ENCODE data around the gene OR2T10. TPM values are rescaled to one million over a fixed set of nuclear protein-coding genes. Genes with fewer than 3 reads are reported as not detected.
"Not testable (repeated sequence)": the region's sequence is repeated elsewhere in the genome, so short reads cannot be mapped to it uniquely, and the experiment has no call there.

The OR2T10 gene
- not detected in 2 replicates for total RNA-seq (2014; rRNA removed; shearing (Covaris generic))
- polyA plus RNA-seq (2016; fragmentation: Nextera tagmentation; extraction: Ambion mirVana), result not detected in 2 replicates

GRCh38 chr1:248597589-248597988 is at the start of gene OR2T10:
OR2T10 (minus strand) TSS chr1:248597700; CDS start chr1:248593768, 3,932 bp downstream.
- H3K4me3 ChIP-seq, result no peak within 1 kb of the TSS
- H2AFZ ChIP-seq, result no peak within 1 kb of the TSS
- H3F3A ChIP-seq (ENCODE audit: insufficient read depth), result no peaks in the 10 kb centered on the region
- TF ChIP-seq EZH2 (IDR thresholded peaks at IDR 0.05; ENCODE audit: insufficient read depth, poor library complexity, severe bottlenecking) (no peak), EZH2phosphoT487 (IDR thresholded peaks at IDR 0.05; ENCODE audit: insufficient read depth, low read depth) (no peak)
- no peaks in the 10 kb centered on the region for H3K36me3 ChIP-seq (ENCODE audit: low read depth)
- no peaks in the 10 kb centered on the region for H4K20me1 ChIP-seq (ENCODE audit: insufficient read depth)
- H3K9me2 ChIP-seq (ENCODE audit: insufficient read depth), result peaks cover 3% of the 10 kb centered on the region; the same call in 1 of the 2 replicates
- WGBS, 2 experiments (ENCODE audit: low coverage in 1 of 2, low lambda C conversion rate in 2 of 2, missing lambda C conversion rate in 2 of 2), result 28 to 30% methylated on average over 6 of the region's 6 CpGs
- DNase-seq, result no peak
- H3K9ac ChIP-seq, result no peak within 1 kb of the TSS
- no peaks in the 10 kb centered on the region for H3K27me3 ChIP-seq (replicated peaks; ENCODE audit: insufficient read depth)
- H3K4me1 ChIP-seq (ENCODE audit: insufficient read depth), result no peaks in the 10 kb centered on the region
- in situ Hi-C loops (cut with MboI), result no loop called here
- H3K9me3 ChIP-seq (ENCODE audit: low read depth), result no peaks in the 10 kb centered on the region
- H3K27ac ChIP-seq, result no peak within 1 kb of the TSS
- no peaks in the 10 kb centered on the region for H3K79me2 ChIP-seq (ENCODE audit: insufficient read depth)
- no peak within 1 kb of the TSS for H3K4me2 ChIP-seq (ENCODE audit: unreplicated experiment)

DNA sequence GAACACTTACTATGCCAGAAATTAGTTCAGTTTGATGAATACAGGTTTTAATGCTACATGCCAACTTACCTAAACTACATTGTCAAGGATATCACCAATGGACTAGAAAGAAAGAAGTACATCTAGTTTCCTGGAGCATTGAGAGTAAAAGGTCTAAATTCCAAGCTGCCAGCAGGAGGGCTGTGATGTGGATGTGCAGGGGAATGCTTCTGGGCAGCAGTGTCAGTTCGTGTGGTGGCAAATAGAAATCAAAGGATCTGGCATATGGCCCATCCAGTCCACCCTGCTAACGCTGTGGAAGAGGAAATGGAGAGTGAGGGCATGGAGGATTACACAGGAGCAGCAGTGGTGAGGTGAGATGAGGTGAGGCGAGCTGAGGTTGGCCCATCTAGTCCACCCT is 47.7 kb upstream of the OR2T10 start, which contains the start of gene OR2T35:
OR2T35 (minus strand) TSS at position 101 of the 400 bp plus-strand sequence. CDS start 6,020 bp downstream, outside the sequence.
- not testable (repeated sequence) for DNase-seq; H3K9me3 ChIP-seq (ENCODE audit: low read depth)

DNA sequence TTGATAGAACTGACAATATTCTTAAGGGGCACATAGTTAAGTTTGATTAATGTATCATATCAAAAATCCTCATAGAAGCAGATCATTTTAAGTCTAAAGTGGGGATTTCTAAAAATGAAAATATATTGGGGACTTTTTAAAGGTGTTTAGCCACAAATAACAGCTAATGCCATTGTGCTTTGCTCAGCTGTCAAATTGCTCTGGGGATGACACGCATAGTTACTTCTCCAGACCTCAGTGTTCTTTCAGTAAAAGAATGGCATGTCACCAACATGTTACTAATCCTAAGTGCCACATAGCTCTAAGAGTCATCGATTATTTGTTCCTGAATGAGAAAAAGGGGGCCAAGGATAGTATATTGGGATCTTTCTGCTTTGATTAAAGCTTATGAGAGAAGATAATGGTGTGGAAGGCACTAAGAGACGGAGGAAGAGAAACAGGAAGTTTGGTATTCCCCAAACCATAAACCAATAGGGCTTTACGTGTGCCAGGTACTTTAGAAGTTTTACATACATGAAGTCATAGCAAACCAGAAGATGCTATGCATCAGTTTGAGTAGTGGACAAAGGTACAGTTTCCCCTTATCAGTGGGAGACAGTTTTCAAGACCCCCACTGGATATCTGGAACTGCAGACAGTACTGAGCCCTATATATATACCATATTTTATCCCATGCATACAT is 45.6 kb upstream of the OR2T10 start:
- H2AFZ ChIP-seq; DNase-seq; H3F3A ChIP-seq (ENCODE audit: insufficient read depth); H3K9me2 ChIP-seq (ENCODE audit: insufficient read depth); in situ Hi-C loops (cut with MboI); H3K36me3 ChIP-seq (ENCODE audit: low read depth); H3K27ac ChIP-seq; H4K20me1 ChIP-seq (ENCODE audit: insufficient read depth); H3K79me2 ChIP-seq (ENCODE audit: insufficient read depth); H3K27me3 ChIP-seq (replicated peaks; ENCODE audit: insufficient read depth); H3K4me3 ChIP-seq; H3K4me1 ChIP-seq (ENCODE audit: insufficient read depth); H3K4me2 ChIP-seq (ENCODE audit: unreplicated experiment); H3K9me3 ChIP-seq (ENCODE audit: low read depth); H3K9ac ChIP-seq: not testable (repeated sequence)
- no CpG with 5 or more reads among the region's 4 CpGs for WGBS, 2 experiments (ENCODE audit: low coverage in 1 of 2, low lambda C conversion rate in 2 of 2, missing lambda C conversion rate in 2 of 2)

More for the DNA sequence above, 47.7 kb upstream of the OR2T10 start, which contains the start of gene OR2T35:
- H3K9ac ChIP-seq; H3K4me2 ChIP-seq (ENCODE audit: unreplicated experiment); H3K27ac ChIP-seq; H3K79me2 ChIP-seq (ENCODE audit: insufficient read depth); H3F3A ChIP-seq (ENCODE audit: insufficient read depth); H2AFZ ChIP-seq; H3K36me3 ChIP-seq (ENCODE audit: low read depth); H4K20me1 ChIP-seq (ENCODE audit: insufficient read depth); H3K4me1 ChIP-seq (ENCODE audit: insufficient read depth); H3K9me2 ChIP-seq (ENCODE audit: insufficient read depth); H3K27me3 ChIP-seq (replicated peaks; ENCODE audit: insufficient read depth); in situ Hi-C loops (cut with MboI); H3K4me3 ChIP-seq: not testable (repeated sequence)
- WGBS, 2 experiments (ENCODE audit: low coverage in 1 of 2, low lambda C conversion rate in 2 of 2, missing lambda C conversion rate in 2 of 2), result 41 to 50% methylated on average over 1 of the region's 3 CpGs

DNA sequence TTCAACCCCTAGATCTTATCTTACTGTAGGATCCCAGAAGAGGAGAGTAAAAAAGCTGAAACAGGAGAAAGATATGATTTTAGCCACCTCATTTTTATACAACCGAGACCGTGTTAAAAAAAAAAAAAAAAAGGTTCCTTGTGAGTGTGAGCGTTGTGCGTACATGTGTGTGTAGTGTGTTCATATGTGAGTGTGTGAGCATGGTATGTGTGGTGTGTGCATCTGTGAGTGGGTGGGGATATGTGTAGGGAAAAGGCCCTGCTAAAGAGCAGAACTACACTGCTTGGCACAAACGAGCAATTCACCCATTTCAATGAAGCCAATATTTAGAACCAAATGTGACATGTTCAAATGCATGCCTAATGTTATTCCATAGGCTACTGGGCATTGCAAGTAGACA is 44.1 kb upstream of the OR2T10 start:
- H3K4me2 ChIP-seq (ENCODE audit: unreplicated experiment); H3K27ac ChIP-seq; H3K4me1 ChIP-seq (ENCODE audit: insufficient read depth); H3K9ac ChIP-seq; H3K9me3 ChIP-seq (ENCODE audit: low read depth); H2AFZ ChIP-seq; H4K20me1 ChIP-seq (ENCODE audit: insufficient read depth); H3F3A ChIP-seq (ENCODE audit: insufficient read depth); DNase-seq; H3K79me2 ChIP-seq (ENCODE audit: insufficient read depth); H3K4me3 ChIP-seq; H3K27me3 ChIP-seq (replicated peaks; ENCODE audit: insufficient read depth); H3K36me3 ChIP-seq (ENCODE audit: low read depth); H3K9me2 ChIP-seq (ENCODE audit: insufficient read depth); in situ Hi-C loops (cut with MboI): not testable (repeated sequence)
- 69% methylated on average over 2 of the region's 5 CpGs; no CpG with 5 or more reads in 1 of the 2 experiments for WGBS, 2 experiments (ENCODE audit: low coverage in 1 of 2, low lambda C conversion rate in 2 of 2, missing lambda C conversion rate in 2 of 2)

DNA sequence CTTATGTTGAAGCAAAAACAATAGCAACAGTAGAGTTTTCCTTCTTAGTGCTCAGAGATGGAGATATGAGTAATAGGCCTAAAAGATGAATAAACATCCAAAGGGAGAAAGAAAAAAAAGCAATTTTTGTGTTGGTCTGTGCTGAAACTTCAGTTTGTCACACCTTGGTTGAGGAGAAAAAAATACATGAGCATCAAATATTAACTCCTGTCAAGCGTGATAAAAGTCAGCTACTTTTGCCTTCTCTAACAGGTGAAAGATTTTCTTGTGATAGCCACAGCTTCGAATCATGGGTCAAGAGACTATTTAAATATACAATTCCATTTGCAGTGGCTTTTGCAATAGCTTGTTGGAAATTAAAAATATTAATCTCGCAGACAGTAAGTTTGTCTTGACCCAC is 43.4 kb upstream of the OR2T10 start:
- H3K9me3 ChIP-seq (ENCODE audit: low read depth); H3K27me3 ChIP-seq (replicated peaks; ENCODE audit: insufficient read depth); H3K79me2 ChIP-seq (ENCODE audit: insufficient read depth); H4K20me1 ChIP-seq (ENCODE audit: insufficient read depth); H3K4me3 ChIP-seq; H3K9me2 ChIP-seq (ENCODE audit: insufficient read depth); H3K9ac ChIP-seq; H3K27ac ChIP-seq; DNase-seq; H3K36me3 ChIP-seq (ENCODE audit: low read depth); H2AFZ ChIP-seq; H3K4me1 ChIP-seq (ENCODE audit: insufficient read depth); in situ Hi-C loops (cut with MboI); H3F3A ChIP-seq (ENCODE audit: insufficient read depth); H3K4me2 ChIP-seq (ENCODE audit: unreplicated experiment): not testable (repeated sequence)
- WGBS, 2 experiments (ENCODE audit: low coverage in 1 of 2, low lambda C conversion rate in 2 of 2, missing lambda C conversion rate in 2 of 2), result no CpG with 5 or more reads among the region's 3 CpGs

GRCh38 chr1:248639652-248640051 is 42.2 kb upstream of the OR2T10 start:
- H3K27me3 ChIP-seq (replicated peaks; ENCODE audit: insufficient read depth); H3K4me2 ChIP-seq (ENCODE audit: unreplicated experiment); H3K9me2 ChIP-seq (ENCODE audit: insufficient read depth); H3K9ac ChIP-seq; H3K79me2 ChIP-seq (ENCODE audit: insufficient read depth); H2AFZ ChIP-seq; H3K27ac ChIP-seq; H3K36me3 ChIP-seq (ENCODE audit: low read depth); H3K4me1 ChIP-seq (ENCODE audit: insufficient read depth); DNase-seq; H3F3A ChIP-seq (ENCODE audit: insufficient read depth); H3K9me3 ChIP-seq (ENCODE audit: low read depth); in situ Hi-C loops (cut with MboI); H4K20me1 ChIP-seq (ENCODE audit: insufficient read depth); H3K4me3 ChIP-seq: not testable (repeated sequence)
- WGBS, 2 experiments (ENCODE audit: low coverage in 1 of 2, low lambda C conversion rate in 2 of 2, missing lambda C conversion rate in 2 of 2), result no CpG with 5 or more reads among the region's 5 CpGs

DNA sequence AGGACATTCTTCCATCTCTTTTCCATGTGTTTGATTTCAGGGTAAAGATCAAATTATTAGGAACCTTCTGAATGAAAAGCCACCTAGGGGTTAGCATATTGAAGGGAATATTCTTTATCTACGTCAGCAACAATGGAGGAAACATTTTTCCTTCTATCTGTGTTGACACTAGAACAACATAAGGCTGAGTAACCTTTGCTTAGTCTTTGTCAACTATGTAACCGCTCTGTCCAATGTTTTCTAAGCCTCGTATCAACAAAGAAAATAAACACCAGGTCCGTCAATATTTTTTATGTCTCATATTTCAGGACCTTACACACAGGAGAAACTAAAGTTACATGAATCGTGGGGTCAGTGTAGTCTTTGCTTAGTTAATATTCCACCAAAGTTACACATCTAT is 39.1 kb upstream of the OR2T10 start:
- H3K4me2 ChIP-seq (ENCODE audit: unreplicated experiment); H3K36me3 ChIP-seq (ENCODE audit: low read depth); in situ Hi-C loops (cut with MboI); H3K9me3 ChIP-seq (ENCODE audit: low read depth); H3K79me2 ChIP-seq (ENCODE audit: insufficient read depth); H3K4me1 ChIP-seq (ENCODE audit: insufficient read depth); H3K9me2 ChIP-seq (ENCODE audit: insufficient read depth); H2AFZ ChIP-seq; H3F3A ChIP-seq (ENCODE audit: insufficient read depth); DNase-seq; H3K27me3 ChIP-seq (replicated peaks; ENCODE audit: insufficient read depth); H3K4me3 ChIP-seq; H4K20me1 ChIP-seq (ENCODE audit: insufficient read depth); H3K9ac ChIP-seq; H3K27ac ChIP-seq: not testable (repeated sequence)
- 2 to 7% methylated on average over 3 of the region's 5 CpGs for WGBS, 2 experiments (ENCODE audit: low coverage in 1 of 2, low lambda C conversion rate in 2 of 2, missing lambda C conversion rate in 2 of 2)
